Measurements from ENCODE around the gene PLD1. TPM values are rescaled to one million over a fixed set of nuclear protein-coding genes. Genes with fewer than 3 reads are reported as not detected.

PLD1 gene
- total RNA-seq, 1 experiment from 2014 or later, result 5.3 TPM

DNA sequence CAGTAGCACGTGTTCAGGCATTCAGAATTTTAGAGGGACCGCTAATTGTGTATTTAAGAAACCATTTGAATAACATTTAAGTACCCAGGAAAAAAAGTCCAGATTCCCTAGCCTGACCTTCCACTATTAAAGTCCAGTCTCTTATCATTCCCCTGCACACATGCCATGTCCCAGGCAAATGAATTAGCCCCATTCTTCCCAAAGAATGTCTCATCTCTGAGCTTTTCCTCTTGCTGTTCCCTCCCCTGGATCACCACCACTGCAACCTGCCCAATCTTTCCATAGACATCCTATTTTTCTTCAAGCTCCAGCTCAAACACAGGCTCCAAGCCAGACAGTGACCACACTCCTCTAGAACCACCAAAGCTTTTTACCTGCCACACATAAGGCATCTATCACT lies 25.9 kb downstream of the PLD1 start:
- CTCF ChIA-PET, result no interaction called here
- no peaks in the 10 kb centered on the region for H3K36me3 ChIP-seq (ENCODE audit: control insufficient read depth, insufficient read depth, low read length)
- intact Hi-C loops (cut with micrococcal nuclease; ENCODE audit: unreplicated experiment), result no loop called here
- no peak for DNase-seq
- no peaks in the 10 kb centered on the region for H3K27me3 ChIP-seq (replicated peaks; ENCODE audit: control insufficient read depth, insufficient read depth, low read length)
- Mint-ChIP-seq H3K27me3 (ENCODE audit: insufficient read depth, unreplicated experiment) (no peaks in the 10 kb centered on the region), H3K4me3 (ENCODE audit: unreplicated experiment) (no peak overlapping the region), H3K9me3 (ENCODE audit: unreplicated experiment) (no peaks in the 10 kb centered on the region), H3K4me1 (ENCODE audit: low read depth, unreplicated experiment) (peaks cover 6% of the 10 kb centered on the region), H3K27ac (ENCODE audit: unreplicated experiment) (no peak overlapping the region), H3K36me3 (ENCODE audit: insufficient read depth, unreplicated experiment) (no peaks in the 10 kb centered on the region)
- POLR2A ChIA-PET, result no interaction called here
- peaks cover 3% of the 10 kb centered on the region; the same call in 1 of the 2 replicates for H3K4me1 ChIP-seq
- BruUV-seq (replicated peaks), result no TSS peak
- no peak overlapping the region for H3K4me3 ChIP-seq (ENCODE audit: low read depth, low read length)
- no peaks in the 10 kb centered on the region for H3K9me3 ChIP-seq
- TF ChIP-seq, protein P1, sequence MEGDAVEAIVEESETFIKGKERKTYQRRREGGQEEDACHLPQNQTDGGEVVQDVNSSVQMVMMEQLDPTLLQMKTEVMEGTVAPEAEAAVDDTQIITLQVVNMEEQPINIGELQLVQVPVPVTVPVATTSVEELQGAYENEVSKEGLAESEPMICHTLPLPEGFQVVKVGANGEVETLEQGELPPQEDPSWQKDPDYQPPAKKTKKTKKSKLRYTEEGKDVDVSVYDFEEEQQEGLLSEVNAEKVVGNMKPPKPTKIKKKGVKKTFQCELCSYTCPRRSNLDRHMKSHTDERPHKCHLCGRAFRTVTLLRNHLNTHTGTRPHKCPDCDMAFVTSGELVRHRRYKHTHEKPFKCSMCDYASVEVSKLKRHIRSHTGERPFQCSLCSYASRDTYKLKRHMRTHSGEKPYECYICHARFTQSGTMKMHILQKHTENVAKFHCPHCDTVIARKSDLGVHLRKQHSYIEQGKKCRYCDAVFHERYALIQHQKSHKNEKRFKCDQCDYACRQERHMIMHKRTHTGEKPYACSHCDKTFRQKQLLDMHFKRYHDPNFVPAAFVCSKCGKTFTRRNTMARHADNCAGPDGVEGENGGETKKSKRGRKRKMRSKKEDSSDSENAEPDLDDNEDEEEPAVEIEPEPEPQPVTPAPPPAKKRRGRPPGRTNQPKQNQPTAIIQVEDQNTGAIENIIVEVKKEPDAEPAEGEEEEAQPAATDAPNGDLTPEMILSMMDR (IDR thresholded peaks at IDR 0.05; ENCODE audit: insufficient read depth in 1 of 2, low read depth in 1 of 2, low read length in 1 of 2, severe bottlenecking in 1 of 2, unreplicated experiment in 1 of 2), result no peak

DNA sequence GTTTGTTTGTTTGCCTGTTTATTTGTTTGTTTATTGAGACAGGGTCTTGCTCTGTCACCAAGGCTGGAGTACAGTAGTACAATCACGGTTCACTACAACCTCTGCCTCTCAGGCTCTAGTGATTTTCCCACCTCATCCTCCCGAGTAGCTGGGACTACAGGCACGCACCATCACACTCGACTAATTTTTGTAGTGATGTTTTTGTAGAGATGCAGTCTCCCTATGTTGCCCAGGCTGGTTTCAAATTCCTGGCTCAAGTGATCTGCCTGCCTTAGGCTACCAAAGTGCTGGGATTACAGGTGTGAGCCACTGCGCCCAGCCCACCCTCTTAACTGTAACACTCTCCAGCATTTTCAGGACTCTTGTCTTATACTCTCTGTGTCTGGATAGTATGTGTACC lies 26.7 kb downstream of the PLD1 start:
- Histone ChIP-seq H3K36me3 (ENCODE audit: control insufficient read depth, insufficient read depth, low read length) (no peaks in the 10 kb centered on the region), H3K27me3 (replicated peaks; ENCODE audit: control insufficient read depth, insufficient read depth, low read length) (no peaks in the 10 kb centered on the region), H3K9me3 (no peaks in the 10 kb centered on the region), H3K4me3 (ENCODE audit: low read depth, low read length) (no peak overlapping the region), H3K4me1 (no peaks in the 10 kb centered on the region)
- Mint-ChIP-seq H3K4me1 (ENCODE audit: low read depth, unreplicated experiment) (peaks cover 6% of the 10 kb centered on the region), H3K27me3 (ENCODE audit: insufficient read depth, unreplicated experiment) (no peaks in the 10 kb centered on the region), H3K27ac (ENCODE audit: unreplicated experiment) (no peak overlapping the region), H3K36me3 (ENCODE audit: insufficient read depth, unreplicated experiment) (no peaks in the 10 kb centered on the region), H3K4me3 (ENCODE audit: unreplicated experiment) (no peak overlapping the region), H3K9me3 (ENCODE audit: unreplicated experiment) (no peaks in the 10 kb centered on the region)
- BruUV-seq (replicated peaks), result no TSS peak
- intact Hi-C loops (cut with micrococcal nuclease; ENCODE audit: unreplicated experiment), result loop anchor here (2.0 kb wide), 1 partner anchor 557 kb away; no protein-coding TSS in a partner anchor
- CTCF ChIA-PET, result no interaction called here
- TF ChIP-seq, protein P1 (IDR thresholded peaks at IDR 0.05; ENCODE audit: insufficient read depth in 1 of 2, low read depth in 1 of 2, low read length in 1 of 2, severe bottlenecking in 1 of 2, unreplicated experiment in 1 of 2), result no peak
- POLR2A ChIA-PET, result no interaction called here
- no peak for DNase-seq

DNA sequence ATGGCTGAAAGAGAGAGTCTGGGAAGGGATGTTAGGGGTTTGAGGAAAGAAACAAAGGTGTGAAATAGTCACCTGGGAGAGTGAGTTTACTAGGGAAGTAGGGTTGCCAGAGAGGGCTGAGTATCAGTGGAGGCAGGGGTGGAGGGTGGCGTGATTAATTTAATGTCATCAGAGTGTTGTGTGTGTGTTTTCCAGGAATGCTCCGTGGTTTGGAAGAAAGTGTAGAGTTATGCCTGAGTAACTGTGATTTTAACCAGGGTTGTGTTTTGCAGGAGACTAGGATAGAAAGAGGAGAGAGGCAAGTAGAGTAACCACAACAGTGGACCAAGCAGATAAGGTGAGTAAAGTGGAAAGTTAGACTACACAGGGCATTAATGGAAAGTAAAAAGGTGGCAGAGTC lies 27.2 kb downstream of the PLD1 start:
- Histone ChIP-seq H3K4me1 (no peaks in the 10 kb centered on the region), H3K27me3 (replicated peaks; ENCODE audit: control insufficient read depth, insufficient read depth, low read length) (no peaks in the 10 kb centered on the region), H3K9me3 (no peaks in the 10 kb centered on the region), H3K4me3 (ENCODE audit: low read depth, low read length) (no peak overlapping the region), H3K36me3 (ENCODE audit: control insufficient read depth, insufficient read depth, low read length) (no peaks in the 10 kb centered on the region)
- no peaks in the 10 kb centered on the region for H3K9me3 Mint-ChIP-seq (ENCODE audit: unreplicated experiment)
- BruUV-seq (replicated peaks), result no TSS peak
- CTCF ChIA-PET, result no interaction called here
- POLR2A ChIA-PET, result no interaction called here
- no peak overlapping the region for H3K27ac Mint-ChIP-seq (ENCODE audit: unreplicated experiment)
- H3K36me3 Mint-ChIP-seq (ENCODE audit: insufficient read depth, unreplicated experiment), result no peaks in the 10 kb centered on the region
- TF ChIP-seq, protein P1 (IDR thresholded peaks at IDR 0.05; ENCODE audit: insufficient read depth in 1 of 2, low read depth in 1 of 2, low read length in 1 of 2, severe bottlenecking in 1 of 2, unreplicated experiment in 1 of 2), result no peak
- DNase-seq, result no peak
- H3K4me1 Mint-ChIP-seq (ENCODE audit: low read depth, unreplicated experiment), result peaks cover 6% of the 10 kb centered on the region
- no peaks in the 10 kb centered on the region for H3K27me3 Mint-ChIP-seq (ENCODE audit: insufficient read depth, unreplicated experiment)
- intact Hi-C loops (cut with micrococcal nuclease; ENCODE audit: unreplicated experiment), result loop anchor here (2.0 kb wide), 1 partner anchor 558 kb away; no protein-coding TSS in a partner anchor
- no peak overlapping the region for H3K4me3 Mint-ChIP-seq (ENCODE audit: unreplicated experiment)

Measured in Caco-2 (cell line).